NCI-H1417 (cell line): ENCODE measurements around the gene BTBD9.

Source experiments
- DNase-seq, 3 experiments: peaks; one replicate each; lab custom pipeline; 2025; lab: John Stamatoyannopoulos, UW

The BTBD9 gene

DNA sequence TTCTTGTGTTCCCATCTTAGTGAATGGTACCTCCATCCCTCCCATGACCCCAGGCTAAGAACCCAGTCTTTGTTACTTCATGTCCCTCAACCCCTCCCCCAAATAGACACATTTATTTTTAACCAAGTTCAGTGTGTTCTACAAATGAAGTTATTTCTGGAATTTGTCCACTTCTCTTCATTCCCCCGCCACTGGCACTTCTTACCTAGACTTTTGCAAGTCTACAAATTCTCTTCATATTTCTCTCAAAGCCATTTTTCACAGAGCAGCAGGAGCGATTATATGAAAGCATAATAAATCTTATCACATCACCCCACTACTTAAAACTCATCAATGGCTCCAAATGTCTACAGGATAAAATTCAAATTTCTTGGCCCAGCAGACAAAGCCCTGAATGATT, 131.4 kb downstream of the BTBD9 start:
- no peak for DNase-seq

DNA sequence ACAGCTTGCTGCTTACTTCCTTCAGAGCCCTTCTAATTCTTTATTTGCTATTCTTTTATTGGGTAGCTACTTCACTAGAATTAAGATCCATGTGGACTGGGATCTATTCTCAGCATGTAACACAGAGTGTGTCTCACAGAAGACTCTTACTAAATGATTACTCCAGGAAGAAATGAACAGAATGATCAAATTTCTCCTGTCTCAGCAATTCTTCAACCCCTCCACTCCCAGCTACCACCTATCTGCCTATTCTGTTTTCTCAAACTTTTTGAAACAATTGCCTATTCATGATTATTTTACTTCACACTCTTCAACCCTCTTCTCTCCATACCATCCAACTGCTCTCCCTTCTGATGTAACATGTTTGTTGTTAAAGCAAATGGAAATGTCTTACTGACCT, 132.6 kb downstream of the BTBD9 start:
- no peak for DNase-seq

DNA sequence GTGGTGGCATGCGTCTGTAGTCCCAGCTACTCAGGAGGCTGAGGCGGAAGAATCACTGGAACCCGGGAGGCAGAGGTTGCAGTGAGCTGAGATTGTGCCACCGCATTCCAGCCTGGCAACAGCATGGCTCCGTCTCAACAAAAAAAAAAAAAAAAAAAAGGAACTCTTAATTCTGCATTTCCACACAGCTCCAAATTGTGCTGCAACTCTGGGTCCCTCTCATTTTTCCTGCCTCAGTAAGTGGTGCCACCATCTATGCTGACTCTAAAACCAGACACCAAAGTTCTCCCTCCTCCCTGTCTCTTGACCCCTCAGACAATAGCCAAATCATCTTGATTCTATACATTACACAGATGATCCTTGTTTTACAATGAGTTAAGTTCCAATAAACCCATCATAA, 133.9 kb downstream of the BTBD9 start:
- DNase-seq: no peak

DNA sequence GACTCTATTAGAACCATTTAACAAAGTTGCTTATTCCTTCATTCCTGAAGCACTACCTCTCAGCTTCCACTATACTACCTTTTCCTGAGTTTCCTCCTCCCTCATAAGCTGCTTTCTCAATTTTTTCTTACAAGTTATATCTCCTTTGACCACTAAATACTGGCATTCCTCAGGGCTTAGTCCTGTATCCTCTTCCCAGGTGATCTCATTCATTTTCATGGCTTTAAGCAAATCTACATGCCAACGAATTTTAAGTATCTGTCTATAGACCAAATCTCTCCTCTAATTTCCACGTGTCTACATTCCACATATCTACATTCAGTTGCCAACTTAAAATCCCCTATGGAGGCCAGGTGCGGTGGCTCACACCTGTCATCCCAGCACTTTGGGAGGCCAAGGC, 134.7 kb downstream of the BTBD9 start:
- DNase-seq: no peak

DNA sequence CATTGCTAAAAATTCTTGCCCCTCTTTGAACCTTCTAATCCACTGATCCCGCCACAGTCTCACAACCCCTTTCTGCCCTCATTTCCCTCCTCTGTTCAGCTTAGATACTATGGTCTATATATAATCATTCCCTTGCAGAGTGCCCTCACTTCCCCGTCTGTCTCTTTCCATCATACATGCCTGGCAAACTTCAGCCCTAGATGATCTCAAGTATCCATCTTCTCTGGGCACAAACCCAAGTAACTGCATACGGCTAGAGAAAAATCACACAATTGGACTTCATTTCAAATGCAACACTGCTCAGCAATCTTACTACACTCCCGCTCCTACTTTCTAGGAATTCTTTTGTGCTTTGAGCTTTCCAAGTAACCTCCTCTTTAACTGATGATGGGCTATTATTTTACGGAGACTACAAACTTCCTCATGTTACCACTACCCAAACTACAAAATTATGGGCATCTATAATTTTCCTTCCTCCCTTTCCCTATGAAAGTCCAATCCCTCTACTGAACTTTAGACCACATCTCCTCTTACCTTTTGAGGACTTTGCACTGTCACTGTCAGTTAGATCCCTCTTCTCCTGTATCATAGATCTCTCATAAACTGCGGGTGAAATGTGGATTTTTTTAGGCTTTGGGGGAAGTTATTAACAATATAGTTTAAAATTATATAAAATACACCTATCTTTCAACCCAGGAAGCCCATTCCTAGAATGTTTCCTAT, 135.6 kb downstream of the BTBD9 start:
- DNase-seq: peak in 1 of 3 experiments; percentile 28

DNA sequence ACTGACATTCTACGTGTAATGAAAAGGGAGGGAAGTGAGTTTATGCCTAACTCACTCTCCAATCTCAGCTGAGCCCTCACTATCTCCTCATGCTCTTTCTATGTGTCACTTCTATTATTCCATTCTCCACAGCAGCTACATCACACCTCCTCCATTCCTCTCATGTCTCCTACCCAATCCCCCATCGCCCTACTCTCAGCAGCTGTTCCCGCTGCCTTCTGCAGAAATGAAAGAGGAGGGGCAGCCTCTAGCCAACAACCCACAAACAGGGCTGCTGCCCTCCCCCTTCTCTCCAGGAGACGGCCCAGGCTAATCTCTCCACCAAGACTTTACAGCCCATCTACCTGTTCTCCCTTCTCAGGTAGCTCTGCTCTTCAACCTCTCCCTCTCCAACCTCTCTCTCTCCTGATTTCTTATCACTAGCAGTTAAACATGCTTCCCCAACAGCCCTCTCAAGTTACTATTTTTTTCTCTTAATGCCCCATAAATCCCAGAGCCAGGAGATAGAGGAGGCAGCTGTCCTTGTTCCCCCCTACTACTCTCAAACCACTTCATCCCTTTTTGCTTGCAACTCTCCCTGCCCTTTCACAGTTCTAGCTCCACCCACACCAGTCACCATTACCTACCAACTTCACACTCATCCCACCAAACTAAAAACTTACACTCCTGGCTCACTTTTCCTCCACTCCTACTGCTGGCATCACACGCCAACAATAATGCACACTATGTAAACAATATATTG, 136.5 kb downstream of the BTBD9 start:
- DNase-seq: peak in 2 of 3 experiments; percentile 22 to 96

DNA sequence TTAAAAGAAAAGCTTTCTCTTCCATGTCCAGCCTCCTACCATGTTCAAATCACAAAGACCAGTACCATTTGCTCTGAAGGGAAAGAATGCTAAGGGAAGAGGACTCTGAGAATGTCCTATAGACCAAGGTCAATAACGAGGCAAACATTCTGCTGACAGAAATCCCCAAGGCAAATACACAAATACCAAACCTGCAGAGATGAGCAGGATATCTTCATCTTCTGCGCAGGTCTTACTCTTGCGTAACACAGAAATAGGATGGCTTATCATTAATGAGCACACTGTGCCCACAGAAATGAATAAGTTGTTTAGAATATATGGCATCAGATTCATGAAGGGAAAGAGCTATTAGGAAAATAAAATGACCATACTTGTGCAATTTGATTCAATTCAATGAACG, 137.3 kb downstream of the BTBD9 start:
- DNase-seq: no peak

DNA sequence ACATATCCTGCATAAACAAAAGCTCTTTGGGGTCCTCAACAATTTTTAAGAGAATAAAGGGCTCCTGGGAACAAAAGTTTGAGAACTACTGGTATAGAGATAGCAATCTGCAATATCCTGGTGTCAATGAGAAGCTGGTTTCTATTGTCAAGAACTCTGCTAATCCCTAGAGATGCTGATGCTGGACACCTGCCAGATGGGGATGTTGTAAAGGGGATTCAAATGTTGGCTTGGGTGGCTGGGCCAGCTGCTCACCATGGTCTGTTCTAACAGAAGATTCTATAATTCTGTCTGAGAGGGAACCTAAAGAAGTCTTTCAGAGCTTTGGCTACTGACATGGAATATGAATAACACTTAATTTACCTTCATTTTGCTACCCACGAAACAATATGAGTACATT, 137.8 kb downstream of the BTBD9 start:
- DNase-seq: peak in 2 of 3 experiments; percentile 50 to 64

DNA sequence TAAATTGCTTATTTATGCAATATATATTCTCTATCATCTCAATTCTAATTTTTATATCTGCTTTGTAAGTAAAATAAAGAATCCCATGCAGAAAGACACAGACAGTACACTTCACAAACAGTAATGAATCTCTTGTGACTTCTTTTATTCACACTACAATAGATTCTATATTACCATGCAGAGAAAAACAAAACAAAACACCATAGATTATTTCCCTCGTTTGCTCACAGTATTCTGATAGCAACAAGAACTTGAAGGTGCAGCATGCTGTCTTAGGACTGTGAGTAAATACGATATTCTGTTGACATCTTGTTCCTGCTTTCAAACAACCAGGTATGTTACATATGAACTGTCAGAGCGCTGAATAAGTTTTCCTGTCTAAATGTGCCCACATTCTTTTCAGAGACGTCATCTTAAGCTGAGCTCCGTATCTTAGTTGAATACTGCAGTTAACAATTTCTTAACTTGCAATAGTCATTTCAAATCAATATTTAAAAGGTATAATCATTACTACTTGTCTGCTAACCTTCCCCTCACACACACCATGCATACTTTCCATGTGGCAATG, 140.1 kb downstream of the BTBD9 start:
- DNase-seq: no peak

DNA sequence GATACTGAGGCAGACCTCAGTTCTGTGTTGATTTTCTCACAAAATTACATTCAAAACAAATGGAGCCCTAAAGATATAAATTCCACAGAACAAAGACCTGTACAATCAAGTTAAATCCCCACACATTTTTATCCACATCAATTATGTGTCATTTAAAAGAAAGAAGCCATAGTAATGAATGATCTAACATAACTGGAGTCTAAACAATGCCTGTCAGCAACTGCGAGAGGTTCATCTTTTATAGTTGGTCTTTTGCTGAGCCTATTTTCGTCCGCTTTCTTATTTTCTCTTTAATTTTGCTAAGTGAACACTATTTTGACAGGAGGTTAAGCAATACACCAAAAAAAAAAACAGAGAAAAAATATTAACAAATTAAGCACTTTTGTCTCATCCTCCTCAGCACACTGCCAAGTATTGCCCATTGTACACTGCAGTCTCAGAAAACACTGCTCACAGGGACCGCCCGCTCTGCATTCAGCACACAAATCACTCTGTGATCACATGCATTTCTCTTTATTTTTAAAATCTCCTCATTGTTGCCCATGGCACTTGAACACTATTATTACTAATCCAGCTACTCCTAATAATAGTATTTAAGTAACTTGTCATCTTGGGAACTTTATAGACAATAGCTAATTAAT, 140.8 kb downstream of the BTBD9 start:
- peak in 2 of 3 experiments; percentile 5 to 44 for DNase-seq

DNA sequence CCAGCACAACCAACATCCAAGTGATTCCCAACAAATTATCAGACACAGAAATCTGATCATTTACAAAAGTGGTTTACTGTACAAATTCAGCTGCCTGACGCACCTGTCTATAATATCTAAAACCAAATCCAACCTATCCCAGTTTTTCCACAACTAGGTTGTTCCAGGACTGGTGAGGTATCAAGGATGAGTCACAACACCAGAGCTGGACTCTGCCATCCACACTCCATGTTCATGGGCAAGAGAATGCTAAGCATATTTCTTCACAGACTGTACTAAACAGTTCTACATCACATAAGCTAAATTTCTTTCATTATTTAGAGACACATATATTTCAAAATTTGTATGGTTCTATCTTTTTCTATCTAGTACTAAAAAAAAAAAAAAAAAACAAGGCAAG, 141.6 kb downstream of the BTBD9 start:
- DNase-seq: peak in 1 of 3 experiments; percentile 12

DNA sequence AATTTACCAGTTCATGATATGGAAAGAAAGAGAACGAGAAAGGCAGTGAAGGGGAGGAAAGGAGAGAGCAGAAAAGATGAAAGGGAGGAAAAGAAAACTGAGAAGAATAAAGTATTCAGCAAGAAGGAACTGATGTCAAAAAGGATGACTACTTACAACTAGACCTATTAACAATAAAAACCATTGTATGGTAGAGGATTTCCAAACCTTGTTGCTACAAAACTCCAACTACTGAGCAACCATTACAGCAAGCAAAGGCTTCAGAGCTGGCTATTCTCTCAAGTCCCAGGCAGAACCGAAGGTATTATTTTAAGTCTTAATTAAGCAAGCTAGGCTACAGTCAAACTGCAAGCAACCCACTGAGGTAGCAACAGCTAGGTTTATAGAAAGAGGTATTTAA, 142.2 kb downstream of the BTBD9 start:
- DNase-seq: no peak

DNA sequence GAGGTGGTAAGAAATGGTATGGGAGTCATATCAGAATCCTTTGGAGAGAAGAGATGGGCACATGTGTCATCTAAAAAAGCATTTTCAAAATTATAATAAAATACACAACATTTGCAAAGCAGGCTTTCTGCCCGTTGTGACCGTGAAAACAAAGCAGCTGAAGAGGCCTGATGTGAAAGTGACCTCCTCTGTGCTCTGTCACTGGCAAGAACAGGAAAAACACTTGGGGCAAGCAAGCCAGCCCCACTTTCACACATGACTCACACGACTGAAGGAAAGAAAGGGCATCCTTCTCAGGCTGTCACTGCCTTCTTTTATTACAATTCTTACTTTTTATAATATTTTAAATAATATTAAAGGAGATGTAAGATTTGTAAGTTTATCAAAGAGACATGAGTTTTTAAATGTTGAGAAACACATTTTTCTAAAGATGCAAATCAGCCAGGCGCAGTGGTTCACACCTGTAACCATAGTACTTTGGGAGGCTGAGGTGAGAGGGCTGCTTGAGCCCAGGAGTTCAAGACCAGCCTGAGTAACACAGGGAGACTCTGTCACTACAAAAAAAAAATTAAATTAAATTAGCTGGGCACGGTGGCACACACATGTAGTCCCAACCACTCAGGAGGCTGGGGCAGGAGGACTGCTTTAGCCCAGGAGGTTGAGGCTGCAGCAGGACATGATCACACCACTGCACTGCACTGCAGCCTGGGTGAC, 143.7 kb downstream of the BTBD9 start:
- DNase-seq: peak in 1 of 3 experiments; percentile 43

DNA sequence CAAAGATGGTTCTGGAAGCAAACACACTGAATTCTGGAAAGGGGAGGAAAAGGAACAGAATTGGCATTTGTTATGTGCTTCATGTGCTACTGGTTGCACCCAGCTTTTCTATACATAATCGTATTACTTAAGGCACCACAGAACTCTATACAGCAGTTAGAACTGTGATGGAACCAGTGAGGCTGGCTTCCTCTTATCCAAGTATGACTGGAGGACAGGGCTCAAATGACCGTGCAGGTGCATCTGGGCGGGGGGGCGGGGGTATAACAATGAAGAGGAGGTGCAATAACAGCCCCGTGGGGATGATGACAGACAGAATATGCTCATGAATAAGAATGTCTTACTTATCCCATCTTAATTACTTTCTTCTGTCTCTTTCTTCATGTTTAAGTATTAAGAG, 144.2 kb downstream of the BTBD9 start:
- peak in 2 of 3 experiments; percentile 33 to 43 for DNase-seq

DNA sequence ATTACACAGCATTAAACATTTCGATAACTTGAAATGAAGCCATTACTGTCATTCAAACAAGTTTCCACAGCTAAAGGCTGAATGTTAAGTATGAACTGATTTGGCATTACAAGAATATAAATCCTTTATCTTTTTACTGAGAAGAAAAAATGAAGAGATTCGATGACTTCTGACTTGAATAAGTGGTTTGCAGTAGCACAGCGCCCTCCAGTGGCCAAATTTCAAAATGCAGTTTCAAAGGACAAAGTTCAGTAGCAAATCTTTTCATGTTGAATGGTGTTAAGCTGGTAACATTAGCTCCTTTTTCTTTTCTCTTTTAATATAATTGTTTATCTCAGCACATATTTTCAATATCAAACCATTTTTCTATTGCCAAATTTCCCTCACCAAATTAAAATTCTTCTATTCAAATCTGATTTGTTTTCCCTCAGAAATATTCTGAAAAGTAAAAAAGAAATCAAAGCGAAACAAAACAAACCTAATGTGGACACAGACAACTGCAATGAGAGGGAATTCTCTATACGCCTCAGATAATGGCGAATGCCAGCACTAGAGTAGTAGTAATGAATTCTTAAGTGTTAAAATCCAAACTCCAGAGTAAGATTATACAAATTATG, 145.7 kb downstream of the BTBD9 start:
- DNase-seq: peak; percentile 66 to 90 (median 83)

DNA sequence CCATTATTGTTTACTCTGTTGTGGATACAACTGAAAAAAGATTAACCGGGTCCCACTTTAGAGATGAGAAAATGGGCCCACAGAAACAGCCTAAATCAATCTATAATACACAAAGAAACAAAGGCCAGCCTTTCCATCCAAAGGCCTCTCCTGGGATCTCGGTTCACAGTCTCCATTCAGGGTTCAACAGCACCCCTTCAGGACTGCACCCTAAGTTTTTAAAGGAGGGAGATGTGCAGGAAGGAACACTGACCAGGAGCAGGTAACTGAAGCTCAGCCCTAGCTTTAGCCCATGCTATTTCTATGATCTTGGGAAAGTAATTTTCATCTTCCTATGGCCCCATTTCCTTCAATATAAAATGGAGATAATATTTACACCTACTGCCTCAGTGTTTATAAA, 147.7 kb downstream of the BTBD9 start:
- peak in 2 of 3 experiments; percentile 4 to 45 for DNase-seq

DNA sequence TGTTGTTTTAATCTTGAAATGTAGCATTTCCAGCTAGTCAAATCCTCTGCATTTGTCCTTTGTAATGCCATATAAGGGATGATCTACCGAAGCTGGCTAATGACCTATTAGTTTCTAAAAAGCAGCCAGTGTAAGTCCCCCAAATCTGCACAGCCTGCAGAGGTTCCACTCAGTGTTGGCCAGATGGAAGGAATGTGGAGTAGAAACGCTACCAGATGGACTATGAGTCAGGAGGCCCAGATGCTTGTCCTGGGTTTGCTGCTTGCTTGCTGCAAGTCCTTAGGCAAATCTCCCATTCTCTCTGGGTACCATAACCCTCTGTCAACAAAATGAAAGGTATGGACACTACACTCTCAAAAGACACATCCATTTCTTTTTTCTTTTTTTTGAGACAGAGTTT, 149.8 kb downstream of the BTBD9 start:
- DNase-seq: no peak

DNA sequence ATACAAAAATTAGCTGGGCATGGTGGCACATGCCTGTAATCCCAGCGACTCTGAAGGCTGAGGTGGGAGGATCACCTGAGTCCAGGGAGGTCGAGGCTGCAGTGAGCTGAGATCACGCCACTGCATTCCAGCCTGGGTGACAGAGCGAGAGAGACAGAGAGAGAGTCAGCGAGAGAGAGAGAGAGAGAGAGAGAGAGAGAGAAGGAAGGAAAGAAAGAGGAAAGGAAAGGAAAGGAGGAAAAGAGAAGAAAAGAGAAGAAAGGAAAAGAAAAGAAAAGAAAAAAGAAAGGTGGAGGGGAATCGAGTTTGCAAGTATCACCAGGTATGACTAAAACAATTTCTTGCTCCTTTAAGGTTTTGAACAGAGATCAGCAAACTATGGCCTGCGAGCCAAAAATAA, 152.3 kb downstream of the BTBD9 start:
- DNase-seq: no peak

DNA sequence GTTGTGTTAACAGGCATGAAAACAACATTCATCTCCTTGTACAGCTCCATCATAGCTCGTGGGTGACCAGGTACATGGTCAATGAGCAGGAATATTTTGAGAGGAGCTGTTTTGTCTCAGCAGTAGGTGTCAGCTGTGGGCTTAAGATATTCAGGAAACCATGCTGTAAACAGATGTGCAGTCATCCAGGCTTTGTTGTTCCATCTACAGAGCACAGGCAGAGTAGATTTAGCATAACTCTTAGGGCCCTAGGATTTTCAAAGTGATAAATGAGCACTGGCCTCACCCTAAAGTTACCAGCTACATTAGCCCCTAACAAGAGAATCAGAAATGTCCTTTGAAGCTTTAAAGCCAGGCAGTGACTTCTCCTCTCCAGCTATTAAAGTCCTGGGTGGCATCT, 154.2 kb downstream of the BTBD9 start:
- no peak for DNase-seq

DNA sequence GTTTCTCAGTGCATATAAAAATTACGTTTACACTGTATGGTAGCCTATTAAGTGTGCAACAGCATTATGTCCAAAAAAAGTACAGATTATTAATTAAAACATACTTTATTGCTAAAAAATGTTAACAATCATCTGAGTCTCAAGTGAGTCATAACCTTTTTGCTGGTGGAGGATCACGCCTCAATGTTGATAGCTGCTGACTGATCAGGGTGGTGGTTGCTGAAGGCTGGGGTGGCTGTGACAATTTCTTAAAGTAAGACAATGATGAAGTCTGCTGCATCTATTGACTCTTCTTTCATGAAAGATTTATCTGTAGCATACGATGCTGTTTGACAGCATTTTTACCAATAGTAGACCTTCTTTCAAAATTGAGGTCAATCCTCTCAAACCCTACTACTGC, 155.1 kb downstream of the BTBD9 start:
- DNase-seq: no peak

DNA sequence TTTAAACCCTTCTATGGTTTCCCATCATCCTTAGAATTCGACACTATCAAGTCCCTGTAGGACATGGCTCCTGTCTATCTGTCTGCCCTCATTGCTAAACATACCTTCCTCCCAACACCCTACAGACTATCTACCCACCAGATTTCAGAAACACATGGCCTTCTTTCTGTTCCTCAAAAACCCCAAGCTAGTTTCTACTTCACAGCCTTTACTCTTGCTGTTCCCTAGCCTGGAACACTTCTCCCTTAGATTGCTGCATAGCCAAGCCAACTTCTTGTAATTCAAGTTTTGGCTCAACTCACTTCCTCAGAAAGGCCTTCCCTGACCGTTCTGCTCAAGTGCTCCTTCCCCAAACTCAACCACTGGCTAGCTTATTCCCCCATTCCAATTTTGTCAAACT, 156.2 kb downstream of the BTBD9 start:
- no peak for DNase-seq

DNA sequence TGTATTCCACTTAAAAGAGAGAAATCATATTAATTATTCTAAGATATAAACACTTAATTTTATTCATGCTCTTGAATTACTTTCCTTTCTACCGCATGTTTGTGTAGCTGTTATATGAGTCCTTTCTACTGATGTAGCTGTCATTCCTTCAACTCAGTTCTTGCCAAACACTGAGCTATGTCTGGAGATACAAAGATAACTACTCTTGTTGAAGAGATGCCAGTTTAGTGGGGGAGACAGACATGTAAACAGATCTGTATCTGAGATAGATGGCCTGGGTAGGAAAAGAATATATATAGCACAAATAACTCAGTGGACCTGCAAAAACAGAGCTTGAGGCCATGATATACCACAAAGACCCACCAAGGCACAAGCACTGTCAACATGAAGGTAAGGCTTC, 157.3 kb downstream of the BTBD9 start:
- DNase-seq: no peak
